DOHH2 (cell line): ENCODE measurements around the gene CISD3.

Experiments
- EZH2phosphoT487 ChIP-seq: fragments of 200-600 bp; sonication (generic); IDR thresholded peaks from 2 replicates; pipeline ENCODE4 v1.6.1; 2017; ENCODE audit warnings: borderline replicate concordance, mild to moderate bottlenecking, antibody characterized with exemption, low read length, moderate library complexity, mixed read lengths
- TF ChIP-seq, protein P1 (sequence below): fragments of 200-600 bp; sonication (generic); IDR thresholded peaks from one replicate; pipeline ENCODE4 v1.5.1; 2014; ENCODE audit warnings: antibody characterized with exemption, mild to moderate bottlenecking, low read depth, low read length; ENCODE audit not compliant: poor library complexity, severe bottlenecking

DNA sequence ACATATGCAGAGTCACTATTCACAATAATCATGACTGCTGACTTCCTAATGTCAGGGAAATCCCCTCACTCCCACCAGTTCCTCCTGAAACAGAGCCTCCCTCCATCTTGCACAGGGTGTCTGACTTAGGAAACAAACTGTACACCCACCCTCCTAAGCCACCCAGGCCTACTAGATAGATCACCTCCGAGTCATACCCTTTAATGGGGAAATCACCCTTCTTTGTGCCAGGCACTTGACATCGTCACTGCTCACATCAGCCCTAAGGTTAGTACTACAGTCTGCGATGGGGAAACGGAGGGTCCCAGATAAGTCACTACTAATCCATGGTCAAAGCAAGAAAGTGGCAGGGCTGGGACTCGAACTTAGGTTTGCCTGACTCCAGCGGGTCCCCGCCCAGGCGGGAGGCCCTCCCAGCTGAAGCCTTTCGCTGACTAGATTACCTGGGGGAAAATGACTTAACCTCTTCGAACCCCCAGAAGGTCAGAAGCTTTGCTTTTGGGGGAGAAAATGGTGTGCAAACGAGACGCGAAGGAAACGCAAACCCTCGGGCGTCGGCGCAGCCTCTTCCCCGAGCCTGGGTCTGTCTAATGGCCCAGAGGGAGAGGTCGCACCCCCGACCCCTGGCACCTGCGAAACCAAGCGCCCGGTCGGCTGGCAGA is 28.5 kb upstream of the CISD3 start:
- TF ChIP-seq, protein P1, sequence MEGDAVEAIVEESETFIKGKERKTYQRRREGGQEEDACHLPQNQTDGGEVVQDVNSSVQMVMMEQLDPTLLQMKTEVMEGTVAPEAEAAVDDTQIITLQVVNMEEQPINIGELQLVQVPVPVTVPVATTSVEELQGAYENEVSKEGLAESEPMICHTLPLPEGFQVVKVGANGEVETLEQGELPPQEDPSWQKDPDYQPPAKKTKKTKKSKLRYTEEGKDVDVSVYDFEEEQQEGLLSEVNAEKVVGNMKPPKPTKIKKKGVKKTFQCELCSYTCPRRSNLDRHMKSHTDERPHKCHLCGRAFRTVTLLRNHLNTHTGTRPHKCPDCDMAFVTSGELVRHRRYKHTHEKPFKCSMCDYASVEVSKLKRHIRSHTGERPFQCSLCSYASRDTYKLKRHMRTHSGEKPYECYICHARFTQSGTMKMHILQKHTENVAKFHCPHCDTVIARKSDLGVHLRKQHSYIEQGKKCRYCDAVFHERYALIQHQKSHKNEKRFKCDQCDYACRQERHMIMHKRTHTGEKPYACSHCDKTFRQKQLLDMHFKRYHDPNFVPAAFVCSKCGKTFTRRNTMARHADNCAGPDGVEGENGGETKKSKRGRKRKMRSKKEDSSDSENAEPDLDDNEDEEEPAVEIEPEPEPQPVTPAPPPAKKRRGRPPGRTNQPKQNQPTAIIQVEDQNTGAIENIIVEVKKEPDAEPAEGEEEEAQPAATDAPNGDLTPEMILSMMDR: no peak
- no peak for TF ChIP-seq EZH2phosphoT487
